ENCODE data around the gene CLIP4. TPM values are rescaled to one million over a fixed set of nuclear protein-coding genes. Genes with fewer than 3 reads are reported as not detected.

The CLIP4 gene
- total and polyA plus RNA-seq, 2 experiments from 2014 or later: 0.06 to 0.14 TPM

- no peak for TF ChIP-seq ZNF462 (CRISPR knock-in tag; IDR thresholded peaks at IDR 0.05)
- no peak for TF ChIP-seq REST (IDR thresholded peaks at IDR 0.05; ENCODE audit: unreplicated experiment)
These were observed 41.3 kb upstream of the CLIP4 start (continued) for GRCh38 chr2:29073933-29074332.

- no peak within 1 kb of the TSS for H3K4me3 ChIP-seq
- peaks cover 3% of the 10 kb centered on the region; the same call in 1 of the 3 replicates for H3K4me1 Mint-ChIP-seq
- no peak within 1 kb of the TSS for H3K4me3 Mint-ChIP-seq
- H3F3A ChIP-seq (replicated peaks; ENCODE audit: low read depth): no peaks in the 10 kb centered on the region
- H4K20me1 ChIP-seq (replicated peaks; ENCODE audit: insufficient read depth): no peaks in the 10 kb centered on the region
- peaks cover 5% of the 10 kb centered on the region; the same call in 2 of the 3 replicates for H3K9me3 Mint-ChIP-seq
- DNase-seq (ENCODE audit: low spot score) (no peak), ATAC-seq (no peak)
- no peak within 1 kb of the TSS for H3K27ac Mint-ChIP-seq
- H3K27me3 ChIP-seq (ENCODE audit: insufficient read depth): no peaks in the 10 kb centered on the region
- TF ChIP-seq POLR2AphosphoS5 (IDR thresholded peaks at IDR 0.05; ENCODE audit: low read depth) (no peak), STAT1 (IDR thresholded peaks at IDR 0.05; ENCODE audit: unreplicated experiment) (no peak), CTCF (conservative IDR thresholded peaks at IDR 0.05; ENCODE audit: low read depth in 2 of 2) (no peak), ZNF331 (CRISPR knock-in tag; IDR thresholded peaks at IDR 0.05; ENCODE audit: low read depth) (no peak)
- H3K27ac ChIP-seq (ENCODE audit: low read depth): no peak within 1 kb of the TSS
- no peak within 1 kb of the TSS for H2AFZ ChIP-seq
- no peaks in the 10 kb centered on the region for H3K9me2 ChIP-seq (ENCODE audit: insufficient read depth)
- no peaks in the 10 kb centered on the region; the same call in 2 of the 3 replicates for H3K36me3 Mint-ChIP-seq (ENCODE audit: low read depth)
- no peak within 1 kb of the TSS for H3K4me2 ChIP-seq
- H3K79me2 ChIP-seq (replicated peaks; ENCODE audit: insufficient read depth): no peaks in the 10 kb centered on the region
- no peaks in the 10 kb centered on the region for H3K36me3 ChIP-seq (ENCODE audit: insufficient read depth)
- no peaks in the 10 kb centered on the region for H3K4me1 ChIP-seq (ENCODE audit: insufficient read depth)
- H3K27me3 Mint-ChIP-seq (ENCODE audit: insufficient read depth, low read depth, poor library complexity): peaks cover 5% of the 10 kb centered on the region
These were observed 40.8 kb upstream of the CLIP4 start, which contains the start of gene PCARE for GRCh38 chr2:29074411-29074810. Gene PCARE, minus strand, starts transcription at chr2:29074523. Its CDS starts 262 bp downstream, at chr2:29074261.
